Right cardiac atrium (tissue), 5 donors: ENCODE data around the gene LBHD2. TPM values are rescaled to one million over a fixed set of nuclear protein-coding genes. Genes with fewer than 3 reads are reported as not detected.

Source experiments
- ATAC-seq, 2 donors: fragments of 200-7000 bp; cut with Tn5 transposase; one replicate each; pipeline versions ENCODE4 v1.8.0 to v1.9.1; 2020; ENCODE audit warnings: moderate library complexity in 2 of 2, mild to moderate bottlenecking in 1 of 2
- DNase-seq, 3 donors: peaks; one replicate each; pipeline ENCODE4 v3.0.0-alpha.2; 2020
- H3K27ac ChIP-seq: one replicate; pipeline ENCODE4 v1.5.1; 2013; ENCODE audit warnings: mild to moderate bottlenecking, low read length, control low read depth, moderate library complexity
- H3K27me3 ChIP-seq: one replicate; pipeline ENCODE4 v1.6.1; 2013; ENCODE audit not compliant: control insufficient read depth, insufficient read depth
- H3K4me1 ChIP-seq: one replicate; pipeline ENCODE4 v1.6.1; 2013; ENCODE audit warnings: low read length; ENCODE audit not compliant: control insufficient read depth, insufficient read depth
- H3K4me3 ChIP-seq: one replicate; pipeline ENCODE4 v1.5.1; 2013; ENCODE audit warnings: low read length, control low read depth
- H3K9me3 ChIP-seq: one replicate; pipeline ENCODE4 v1.6.1; 2013; ENCODE audit warnings: low read length; ENCODE audit not compliant: control insufficient read depth
- WGBS: extraction: QIAGEN DNeasy Blood & Tissue Kit; methylation state at CpG from one replicate; pipeline ENCODE4 v1.1.7; 2013; 5-methylcytosine and 5-hydroxymethylcytosine counted together
- intact Hi-C, 4 donors: fragments of 100-400 bp; cut with DNase I; formaldehyde crosslinking; loops; one replicate each; pipeline versions ENCODE4 v1.11.0 to v1.14.0; 2022 to 2023
- polyA plus RNA-seq: library from polyadenylated mRNA; stranded (reverse); fragments of 200-250 nt; gene quantifications from one replicate; pipeline ENCODE4 v1.2.3, GENCODE V29; 2013
- total RNA-seq, 4 donors: library from RNA; stranded (reverse); fragmentation: NEBNext Ultra II Directional; extraction: Animal tissue kit (Norgen Biotek cat#: 25700); gene quantifications; one replicate each; pipeline ENCODE4 v1.2.1, GENCODE V29; 2021
- donor health status: healthy with polysubstance abuse.
- donor health status: DM: no; HTN: yes; CAD: no.
- donor health status: DM: no; HTN: no; CAD: no.
- donor health status: DM: no; HTN: yes; CAD: no; lungs with severe emphysema.
- donor health status: DM: yes; HTN: yes; CAD: no.

LBHD2 gene
- total and polyA plus RNA-seq, 5 donors, result not detected

GRCh38 chr14:103057372-103058163 lies 26.4 kb upstream of the LBHD2 start, which contains the start of gene CDC42BPB:
CDC42BPB (minus strand) TSS chr14:103057549; CDS start chr14:103057173, 376 bp downstream.
- under 1% methylated on average over 111 of the region's 113 CpGs for WGBS
- intact Hi-C loops, result no loop called here
- H3K9me3 ChIP-seq, result no peaks in the 10 kb centered on the region
- peak within 1 kb of the TSS; percentile 84 for H3K4me3 ChIP-seq
- ATAC-seq (peak; percentile 88 to 95), DNase-seq (peak; percentile 93 to 97 (median 96))
- H3K27ac ChIP-seq, result peak within 1 kb of the TSS; percentile 91
- peaks cover 4% of the 10 kb centered on the region for H3K4me1 ChIP-seq
- H3K27me3 ChIP-seq, result no peaks in the 10 kb centered on the region

- 44% methylated on average over 39 of the region's 39 CpGs for WGBS
- H3K9me3 ChIP-seq, result no peaks in the 10 kb centered on the region
- intact Hi-C loops, result no loop called here
- H3K4me3 ChIP-seq, result peak overlapping the region; percentile 84
- ATAC-seq (peak; percentile 22 to 28), DNase-seq (peak in 2 of 3 donors; percentile 60 to 66)
- H3K27me3 ChIP-seq, result no peaks in the 10 kb centered on the region
- peak overlapping the region; percentile 60 for H3K27ac ChIP-seq
- peaks cover 4% of the 10 kb centered on the region for H3K4me1 ChIP-seq
Measured at GRCh38 chr14:103058164-103059055, 25.6 kb upstream of the LBHD2 start.

GRCh38 chr14:103059556-103059955 lies 24.5 kb upstream of the LBHD2 start:
- 78% methylated on average over 5 of the region's 5 CpGs for WGBS
- Histone ChIP-seq H3K27ac (no peak overlapping the region), H3K27me3 (no peaks in the 10 kb centered on the region), H3K4me3 (no peak overlapping the region), H3K9me3 (no peaks in the 10 kb centered on the region), H3K4me1 (peaks cover 4% of the 10 kb centered on the region)
- intact Hi-C loops, result no loop called here
- ATAC-seq, result no peak
- DNase-seq, result no peak

GRCh38 chr14:103061482-103061976 lies 22.5 kb upstream of the LBHD2 start:
- no peak overlapping the region for H3K27ac ChIP-seq
- WGBS, result 80% methylated on average over 6 of the region's 6 CpGs
- intact Hi-C loops, result no loop called here

GRCh38 chr14:103064436-103064835 lies 19.6 kb upstream of the LBHD2 start:
- DNase-seq, result no peak
- no peak for ATAC-seq
- Histone ChIP-seq H3K27ac (no peak overlapping the region), H3K27me3 (no peaks in the 10 kb centered on the region), H3K4me3 (no peak overlapping the region), H3K4me1 (peaks cover 2% of the 10 kb centered on the region), H3K9me3 (no peaks in the 10 kb centered on the region)
- intact Hi-C loops, result no loop called here
- 90% methylated on average over 4 of the region's 4 CpGs for WGBS

More at GRCh38 chr14:103061482-103061976, 22.5 kb upstream of the LBHD2 start:
- peaks cover 4% of the 10 kb centered on the region for H3K4me1 ChIP-seq
- DNase-seq (no peak), ATAC-seq (no peak)
- H3K9me3 ChIP-seq, result no peaks in the 10 kb centered on the region
- H3K4me3 ChIP-seq, result no peak overlapping the region
- no peaks in the 10 kb centered on the region for H3K27me3 ChIP-seq

GRCh38 chr14:103064978-103065377 lies 19.0 kb upstream of the LBHD2 start:
- intact Hi-C loops, result no loop called here
- no peak for ATAC-seq
- peak in 1 of 3 donors; percentile 39 for DNase-seq
- Histone ChIP-seq H3K4me3 (no peak overlapping the region), H3K27ac (no peak overlapping the region), H3K4me1 (peaks cover 2% of the 10 kb centered on the region), H3K27me3 (no peaks in the 10 kb centered on the region), H3K9me3 (no peaks in the 10 kb centered on the region)
- WGBS, result 93% methylated on average over 12 of the region's 12 CpGs

GRCh38 chr14:103065861-103066260 lies 18.1 kb upstream of the LBHD2 start:
- intact Hi-C loops, result no loop called here
- H3K4me1 ChIP-seq, result peaks cover 2% of the 10 kb centered on the region
- peak overlapping the region; percentile 38 for H3K27ac ChIP-seq
- H3K9me3 ChIP-seq, result no peaks in the 10 kb centered on the region
- 72% methylated on average over 7 of the region's 7 CpGs for WGBS
- DNase-seq (peak in 1 of 3 donors; percentile 14), ATAC-seq (no peak)
- no peak overlapping the region for H3K4me3 ChIP-seq
- H3K27me3 ChIP-seq, result no peaks in the 10 kb centered on the region

GRCh38 chr14:103066399-103066798 lies 17.6 kb upstream of the LBHD2 start:
- intact Hi-C loops, result no loop called here
- 61% methylated on average over 9 of the region's 9 CpGs for WGBS
- peak in 1 of 2 donors; percentile 59 for ATAC-seq
- no peaks in the 10 kb centered on the region for H3K27me3 ChIP-seq
- no peaks in the 10 kb centered on the region for H3K9me3 ChIP-seq
- H3K4me1 ChIP-seq, result peaks cover 2% of the 10 kb centered on the region
- H3K4me3 ChIP-seq, result no peak overlapping the region
- peak overlapping the region; percentile 38 for H3K27ac ChIP-seq
- peak; percentile 56 to 67 (median 59) for DNase-seq

- ATAC-seq (peak; percentile 49 to 68), DNase-seq (peak; percentile 50 to 65 (median 55))
- Histone ChIP-seq H3K4me3 (no peak overlapping the region), H3K27ac (no peak overlapping the region), H3K4me1 (peaks cover 2% of the 10 kb centered on the region), H3K27me3 (no peaks in the 10 kb centered on the region), H3K9me3 (no peaks in the 10 kb centered on the region)
- 68% methylated on average over 8 of the region's 8 CpGs for WGBS
- intact Hi-C loops, result no loop called here
Measured at GRCh38 chr14:103067231-103067954, 16.6 kb upstream of the LBHD2 start.

GRCh38 chr14:103068351-103069073 lies 15.5 kb upstream of the LBHD2 start:
- Histone ChIP-seq H3K9me3 (no peaks in the 10 kb centered on the region), H3K4me3 (no peak overlapping the region), H3K27me3 (no peaks in the 10 kb centered on the region), H3K4me1 (peaks cover 2% of the 10 kb centered on the region), H3K27ac (no peak overlapping the region)
- ATAC-seq (no peak), DNase-seq (peak in 2 of 3 donors; percentile 52 to 58)
- intact Hi-C loops, result no loop called here
- WGBS, result 77% methylated on average over 22 of the region's 22 CpGs
